Measurements from ENCODE around the gene IKZF3.

IKZF3 gene

GRCh38 chr17:39822051-39822451, 42.1 kb downstream of the IKZF3 start:
- H3K27ac ChIP-seq = peak overlapping the region in 3 of 21 experiments; percentile 45 to 86 (median 57)
- H3K4me3 ChIP-seq = no peak overlapping the region

- peak overlapping the region in 5 of 21 experiments; percentile 8 to 86 (median 57) for H3K27ac ChIP-seq
- no peak overlapping the region for H3K4me3 ChIP-seq
Observed at GRCh38 chr17:39820987-39821386, 43.1 kb downstream of the IKZF3 start.

GRCh38 chr17:39820541-39820940, 43.6 kb downstream of the IKZF3 start:
- H3K4me3 ChIP-seq = no peak overlapping the region
- peak overlapping the region in 7 of 21 experiments; percentile 8 to 86 (median 31) for H3K27ac ChIP-seq

- Histone ChIP-seq H3K4me3 (no peak overlapping the region), H3K27ac (peak overlapping the region in 8 of 21 experiments; percentile 27 to 86 (median 62))
Observed at GRCh38 chr17:39818358-39819000, 45.6 kb downstream of the IKZF3 start.

- peak overlapping the region in 1 of 21 experiments; percentile 5 for H3K27ac ChIP-seq
- no peak overlapping the region for H3K4me3 ChIP-seq
Observed at GRCh38 chr17:39816272-39816671, 47.8 kb downstream of the IKZF3 start.

GRCh38 chr17:39814497-39814896, 49.6 kb downstream of the IKZF3 start:
- Histone ChIP-seq H3K4me3 (no peak overlapping the region), H3K27ac (peak overlapping the region in 3 of 21 experiments; percentile 6 to 82 (median 81))

GRCh38 chr17:39813631-39814030, 50.5 kb downstream of the IKZF3 start:
- H3K4me3 ChIP-seq = no peak overlapping the region
- peak overlapping the region in 7 of 21 experiments; percentile 12 to 82 (median 60) for H3K27ac ChIP-seq

- H3K4me3 ChIP-seq = no peak overlapping the region
- peak overlapping the region in 3 of 21 experiments; percentile 45 to 82 (median 81) for H3K27ac ChIP-seq
Observed at GRCh38 chr17:39812466-39812865, 51.6 kb downstream of the IKZF3 start.

- Histone ChIP-seq H3K27ac (no peak overlapping the region), H3K4me3 (no peak overlapping the region)
Observed at GRCh38 chr17:39810939-39811728, 53.0 kb downstream of the IKZF3 start.

GRCh38 chr17:39809221-39809620, 54.9 kb downstream of the IKZF3 start:
- Histone ChIP-seq H3K4me3 (no peak overlapping the region), H3K27ac (peak overlapping the region in 1 of 21 experiments; percentile 41)

- no peak overlapping the region for H3K4me3 ChIP-seq
- H3K27ac ChIP-seq = peak overlapping the region in 3 of 21 experiments; percentile 27 to 49 (median 41)
Observed at GRCh38 chr17:39808409-39808997, 55.6 kb downstream of the IKZF3 start.

- no peak overlapping the region for H3K4me3 ChIP-seq
- H3K27ac ChIP-seq = no peak overlapping the region
Observed at GRCh38 chr17:39804839-39805238, 59.3 kb downstream of the IKZF3 start.

- Histone ChIP-seq H3K27ac (peak overlapping the region in 4 of 21 experiments; percentile 4 to 70 (median 34)), H3K4me3 (no peak overlapping the region)
Observed at GRCh38 chr17:39801055-39801454, 63.1 kb downstream of the IKZF3 start.

GRCh38 chr17:39800540-39800939, 63.6 kb downstream of the IKZF3 start:
- Histone ChIP-seq H3K27ac (peak overlapping the region in 4 of 21 experiments; percentile 4 to 70 (median 34)), H3K4me3 (no peak overlapping the region)

GRCh38 chr17:39799395-39799794, 64.7 kb downstream of the IKZF3 start:
- Histone ChIP-seq H3K4me3 (no peak overlapping the region), H3K27ac (peak overlapping the region in 3 of 21 experiments; percentile 20 to 70 (median 42))

GRCh38 chr17:39794249-39794970, 69.7 kb downstream of the IKZF3 start:
- H3K27ac ChIP-seq = peak overlapping the region in 12 of 21 experiments; percentile 5 to 85 (median 56)
- no peak overlapping the region for H3K4me3 ChIP-seq

- no peak overlapping the region for H3K4me3 ChIP-seq
- peak overlapping the region in 7 of 21 experiments; percentile 5 to 85 (median 67) for H3K27ac ChIP-seq
Observed at GRCh38 chr17:39793301-39793872, 70.7 kb downstream of the IKZF3 start.

- Histone ChIP-seq H3K4me3 (no peak overlapping the region), H3K27ac (peak overlapping the region in 7 of 21 experiments; percentile 5 to 85 (median 67))
Observed at GRCh38 chr17:39792526-39793221, 71.4 kb downstream of the IKZF3 start.

All from skin epidermis (tissue), 12 donors.